ENCODE results near the gene LSM7.

DNA sequence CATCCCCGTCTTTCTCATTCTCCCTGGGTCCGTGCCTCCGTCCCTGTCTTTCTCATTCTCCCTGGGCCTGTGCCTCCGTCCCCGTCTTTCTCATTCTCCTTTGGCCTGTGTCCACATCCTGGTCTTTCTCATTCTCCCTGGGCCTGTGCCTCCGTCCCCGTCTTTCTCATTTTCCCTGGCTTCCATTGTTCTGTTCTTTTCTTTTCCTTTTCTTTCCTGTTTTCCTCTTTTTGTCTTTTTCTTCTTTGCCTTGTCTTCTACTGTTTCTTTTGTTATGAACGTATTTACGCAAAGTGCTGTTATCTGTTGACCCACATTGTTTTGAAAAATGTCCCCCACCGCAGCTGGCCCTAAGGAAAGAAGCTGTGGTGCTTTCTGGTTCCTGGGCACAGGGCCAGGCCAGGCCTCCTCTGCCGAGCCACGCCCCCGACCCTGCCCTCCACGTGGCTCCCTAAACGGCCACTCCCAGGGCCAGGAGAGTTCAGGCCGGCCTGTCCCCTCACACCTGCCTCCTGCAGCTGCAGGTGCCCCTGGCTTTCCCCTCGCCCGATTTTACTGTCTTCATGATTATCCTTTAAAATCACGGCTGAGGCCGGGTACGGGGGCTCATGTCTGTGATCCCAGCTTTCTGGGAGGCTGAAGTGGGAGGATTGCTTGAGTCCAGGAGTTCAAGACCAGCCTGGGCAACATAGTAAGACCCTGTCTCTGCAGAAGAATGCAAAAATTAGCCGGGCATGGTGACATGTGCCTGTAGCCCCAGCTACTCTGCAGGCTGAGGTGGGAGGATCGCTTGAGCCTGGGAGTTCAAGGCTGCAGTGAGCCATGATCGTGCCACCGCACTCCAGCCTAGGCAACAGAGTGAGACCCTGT is 17.6 kb upstream of the LSM7 start:
- TF ChIP-seq CTCF (IDR thresholded peaks at IDR 0.05; ENCODE audit: low read length) (no peak), EZH2 (IDR thresholded peaks at IDR 0.05; ENCODE audit: borderline replicate concordance, low read length) (no peak)

Data from OCI-LY1 (cell line).